ENCODE results near the gene CD68. TPM values are rescaled to one million over a fixed set of nuclear protein-coding genes. Genes with fewer than 3 reads are reported as not detected.

Gene CD68
- total RNA-seq, 1 experiment from 2014 or later, result 1.8 TPM

- intact Hi-C loops (cut with micrococcal nuclease; ENCODE audit: unreplicated experiment), result loop anchor here (1.0 to 2.0 kb wide), 3 partner anchors 47 to 204 kb away; no protein-coding TSS in a partner anchor
- peak; percentile 93 for DNase-seq (ENCODE audit: low spot score)
- POLR2A ChIA-PET (ENCODE audit: low non-redundant PET), result interaction anchor here (0.6 to 0.7 kb wide), 2 partner anchors 47 to 232 kb away, joined by 3 to 5 read pairs; no protein-coding TSS in a partner anchor
- Histone ChIP-seq H3K9me3 (ENCODE audit: low read depth, low read length, poor library complexity, severe bottlenecking) (no peaks in the 10 kb centered on the region), H3K4me3 (ENCODE audit: low read depth, low read length, poor library complexity, severe bottlenecking) (peak overlapping the region; percentile 90), H3K4me1 (ENCODE audit: insufficient read depth, low read length, poor library complexity, severe bottlenecking) (peaks cover 33% of the 10 kb centered on the region), H3K27me3 (replicated peaks; ENCODE audit: insufficient read depth, low read depth, low read length, poor library complexity) (no peaks in the 10 kb centered on the region), H3K27ac (ENCODE audit: low read depth, low read length, poor library complexity, severe bottlenecking) (peak overlapping the region; percentile 92), H3K36me3 (ENCODE audit: insufficient read depth, low read length, poor library complexity, severe bottlenecking) (peaks cover 29% of the 10 kb centered on the region)
- BruUV-seq (replicated peaks), result TSS peak; percentile 83
- no peak for TF ChIP-seq EZH2 (IDR thresholded peaks at IDR 0.05; ENCODE audit: borderline replicate concordance, low read depth, low read length, poor library complexity, severe bottlenecking)
- TF ChIP-seq CTCF (conservative IDR thresholded peaks at IDR 0.05; ENCODE audit: low read depth, low read length), result peak; percentile 86
- CTCF ChIA-PET, result interaction anchor here (0.5 to 1.8 kb wide), 29 partner anchors 8 to 591 kb away, joined by 3 to 32 read pairs (median 4); partner anchors contain the start of genes DNAH2, FGF11, NEURL4 and SLC2A4
Measured at GRCh38 chr17:7561028-7561575, 18.3 kb upstream of the CD68 start.

GRCh38 chr17:7561589-7562207 lies 17.7 kb upstream of the CD68 start, which contains the start of gene SENP3:
SENP3 (plus strand) TSS chr17:7561919; CDS start chr17:7563077, 1,158 bp downstream.
- Histone ChIP-seq H3K27ac (ENCODE audit: low read depth, low read length, poor library complexity, severe bottlenecking) (peak within 1 kb of the TSS; percentile 92), H3K4me1 (ENCODE audit: insufficient read depth, low read length, poor library complexity, severe bottlenecking) (peaks cover 33% of the 10 kb centered on the region), H3K9me3 (ENCODE audit: low read depth, low read length, poor library complexity, severe bottlenecking) (no peaks in the 10 kb centered on the region), H3K27me3 (replicated peaks; ENCODE audit: insufficient read depth, low read depth, low read length, poor library complexity) (no peaks in the 10 kb centered on the region), H3K36me3 (ENCODE audit: insufficient read depth, low read length, poor library complexity, severe bottlenecking) (peaks cover 35% of the 10 kb centered on the region), H3K4me3 (ENCODE audit: low read depth, low read length, poor library complexity, severe bottlenecking) (peak within 1 kb of the TSS; percentile 90)
- CTCF ChIA-PET, result interaction anchor here (0.6 to 1.8 kb wide), 4 partner anchors 48 to 538 kb away, joined by 3 to 32 read pairs (median 6); partner anchors contain the start of genes TP53 and WRAP53
- POLR2A ChIA-PET (ENCODE audit: low non-redundant PET), result no interaction called here
- DNase-seq (ENCODE audit: low spot score), result peak; percentile 96
- TF ChIP-seq CTCF (conservative IDR thresholded peaks at IDR 0.05; ENCODE audit: low read depth, low read length), result no peak
- no peak for TF ChIP-seq EZH2 (IDR thresholded peaks at IDR 0.05; ENCODE audit: borderline replicate concordance, low read depth, low read length, poor library complexity, severe bottlenecking)
- no TSS peak for BruUV-seq (replicated peaks)
- intact Hi-C loops (cut with micrococcal nuclease; ENCODE audit: unreplicated experiment), result loop anchor here (1.0 to 2.0 kb wide), 3 partner anchors 47 to 205 kb away; no protein-coding TSS in a partner anchor

GRCh38 chr17:7562208-7562605 lies 17.2 kb upstream of the CD68 start:
- no peaks in the 10 kb centered on the region for H3K27me3 ChIP-seq (replicated peaks; ENCODE audit: insufficient read depth, low read depth, low read length, poor library complexity)
- DNase-seq (ENCODE audit: low spot score), result no peak
- peaks cover 33% of the 10 kb centered on the region for H3K4me1 ChIP-seq (ENCODE audit: insufficient read depth, low read length, poor library complexity, severe bottlenecking)
- intact Hi-C loops (cut with micrococcal nuclease; ENCODE audit: unreplicated experiment), result no loop called here
- BruUV-seq (replicated peaks), result TSS peak; percentile 43
- TF ChIP-seq CTCF (conservative IDR thresholded peaks at IDR 0.05; ENCODE audit: low read depth, low read length), result no peak
- no peak for TF ChIP-seq EZH2 (IDR thresholded peaks at IDR 0.05; ENCODE audit: borderline replicate concordance, low read depth, low read length, poor library complexity, severe bottlenecking)
- H3K36me3 ChIP-seq (ENCODE audit: insufficient read depth, low read length, poor library complexity, severe bottlenecking), result peaks cover 38% of the 10 kb centered on the region
- POLR2A ChIA-PET (ENCODE audit: low non-redundant PET), result no interaction called here
- peak overlapping the region; percentile 90 for H3K4me3 ChIP-seq (ENCODE audit: low read depth, low read length, poor library complexity, severe bottlenecking)
- CTCF ChIA-PET, result no interaction called here
- H3K27ac ChIP-seq (ENCODE audit: low read depth, low read length, poor library complexity, severe bottlenecking), result peak overlapping the region; percentile 92
- H3K9me3 ChIP-seq (ENCODE audit: low read depth, low read length, poor library complexity, severe bottlenecking), result no peaks in the 10 kb centered on the region
